Activated T-helper 2 cell treated with anti-CD3 and anti-CD28 coated beads, Interferon-gamma antibody, Interleukin-2, Interleukin-4, amounts not matched to agents 10 μg/mL and 5 μg/mL and 100 μg/mL, durations not matched to agents 14 hours and 24 hours and 36 hours (primary cell): ENCODE data around the gene CDH23. TPM values are rescaled to one million over a fixed set of nuclear protein-coding genes. Genes with fewer than 3 reads are reported as not detected.
"Not testable (repeated sequence)": the region's sequence is repeated elsewhere in the genome, so short reads cannot be mapped to it uniquely, and the experiment has no call there.

Experiments
- DNase-seq: peaks from one replicate; pipeline ENCODE4 v3.0.0; 2021; ENCODE audit warnings: low spot score
- H3K27ac Mint-ChIP-seq: one replicate; pipeline ENCODE4 v1.8.0; 2021; ENCODE audit warnings: mixed read lengths
- H3K27me3 Mint-ChIP-seq: one replicate; pipeline ENCODE4 v1.8.0; 2021; ENCODE audit warnings: low read depth, mixed read lengths
- H3K36me3 Mint-ChIP-seq: one replicate; pipeline ENCODE4 v1.8.0; 2021; ENCODE audit warnings: low read depth, mixed read lengths
- H3K4me1 Mint-ChIP-seq: one replicate; pipeline ENCODE4 v1.8.0; 2021; ENCODE audit warnings: low read depth, mixed read lengths
- H3K4me3 Mint-ChIP-seq: one replicate; pipeline ENCODE4 v1.8.0; 2021; ENCODE audit warnings: low read depth, mild to moderate bottlenecking, moderate library complexity, mixed read lengths
- H3K9me3 Mint-ChIP-seq: one replicate; pipeline ENCODE4 v1.8.0; 2021; ENCODE audit warnings: mixed read lengths
- intact Hi-C: fragments of 100-400 bp; cut with micrococcal nuclease; formaldehyde crosslinking; loops from one replicate; pipeline ENCODE4 v1.15.1; 2023
- total RNA-seq: library from RNA; stranded (reverse); gene quantifications from 2 replicates; pipeline ENCODE4 v1.2.3, GENCODE V29; 2022

CDH23 gene
- total RNA-seq, 1 donor from 2014 or later = 0.55 TPM

- Mint-ChIP-seq H3K4me3 (no peak overlapping the region), H3K9me3 (no peaks in the 10 kb centered on the region), H3K27ac (no peak overlapping the region), H3K36me3 (peaks cover 5% of the 10 kb centered on the region), H3K27me3 (no peaks in the 10 kb centered on the region), H3K4me1 (peaks cover 46% of the 10 kb centered on the region)
- DNase-seq = no peak
- intact Hi-C loops = no loop called here
Measured at GRCh38 chr10:71845410-71846405, 449.0 kb downstream of the CDH23 start.

- no peaks in the 10 kb centered on the region for H3K27me3 Mint-ChIP-seq
Measured at GRCh38 chr10:71846816-71847215, 450.1 kb downstream of the CDH23 start.

GRCh38 chr10:71847418-71847817 lies 450.7 kb downstream of the CDH23 start:
- no peaks in the 10 kb centered on the region for H3K27me3 Mint-ChIP-seq
- H3K27ac Mint-ChIP-seq = no peak overlapping the region
- H3K36me3 Mint-ChIP-seq = peaks cover 5% of the 10 kb centered on the region
- no peaks in the 10 kb centered on the region for H3K9me3 Mint-ChIP-seq
- intact Hi-C loops = no loop called here
- no peak overlapping the region for H3K4me3 Mint-ChIP-seq
- H3K4me1 Mint-ChIP-seq = peaks cover 54% of the 10 kb centered on the region
- DNase-seq = no peak

More at GRCh38 chr10:71846816-71847215, 450.1 kb downstream of the CDH23 start:
- Mint-ChIP-seq H3K4me1 (peaks cover 51% of the 10 kb centered on the region), H3K27ac (no peak overlapping the region), H3K9me3 (no peaks in the 10 kb centered on the region), H3K4me3 (no peak overlapping the region), H3K36me3 (peaks cover 5% of the 10 kb centered on the region)
- DNase-seq = no peak
- intact Hi-C loops = no loop called here

- H3K4me1 Mint-ChIP-seq = peaks cover 44% of the 10 kb centered on the region
- H3K4me3 Mint-ChIP-seq = no peak overlapping the region
- H3K9me3 Mint-ChIP-seq = no peaks in the 10 kb centered on the region
- DNase-seq = no peak
- peaks cover 5% of the 10 kb centered on the region for H3K36me3 Mint-ChIP-seq
- no peaks in the 10 kb centered on the region for H3K27me3 Mint-ChIP-seq
- intact Hi-C loops = no loop called here
- no peak overlapping the region for H3K27ac Mint-ChIP-seq
Measured at GRCh38 chr10:71848325-71849275, 451.9 kb downstream of the CDH23 start.

GRCh38 chr10:71849461-71849908 lies 452.8 kb downstream of the CDH23 start:
- Mint-ChIP-seq H3K4me3 (peak overlapping the region; percentile 92), H3K36me3 (peaks cover 5% of the 10 kb centered on the region), H3K27ac (no peak overlapping the region), H3K4me1 (peaks cover 39% of the 10 kb centered on the region), H3K27me3 (no peaks in the 10 kb centered on the region), H3K9me3 (no peaks in the 10 kb centered on the region)
- DNase-seq = no peak
- intact Hi-C loops = no loop called here

- Mint-ChIP-seq H3K27ac (peak overlapping the region; percentile 64), H3K4me1 (peaks cover 35% of the 10 kb centered on the region), H3K27me3 (no peaks in the 10 kb centered on the region), H3K36me3 (no peaks in the 10 kb centered on the region), H3K4me3 (peak overlapping the region; percentile 92), H3K9me3 (no peaks in the 10 kb centered on the region)
- intact Hi-C loops = loop anchor here (2.0 to 5.0 kb wide), 3 partner anchors 39 to 123 kb away; no protein-coding TSS in a partner anchor
- DNase-seq = no peak
Measured at GRCh38 chr10:71850021-71850742, 453.5 kb downstream of the CDH23 start.

GRCh38 chr10:71850743-71851464 lies 454.2 kb downstream of the CDH23 start, which contains the start of gene PSAP:
PSAP (minus strand) TSS chr10:71851251; CDS start chr10:71851221, 30 bp downstream.
- peaks cover 34% of the 10 kb centered on the region for H3K4me1 Mint-ChIP-seq
- peak within 1 kb of the TSS; percentile 64 for H3K27ac Mint-ChIP-seq

GRCh38 chr10:71851465-71852095 lies 454.9 kb downstream of the CDH23 start:
- Mint-ChIP-seq H3K27ac (peak overlapping the region; percentile 64), H3K4me1 (peaks cover 34% of the 10 kb centered on the region), H3K4me3 (peak overlapping the region; percentile 92)
- not testable (repeated sequence) for H3K27me3 Mint-ChIP-seq, H3K9me3 Mint-ChIP-seq, H3K36me3 Mint-ChIP-seq, DNase-seq
- intact Hi-C loops = loop anchor here (2.0 to 5.0 kb wide), 3 partner anchors 37 to 124 kb away; no protein-coding TSS in a partner anchor

More at GRCh38 chr10:71850743-71851464, 454.2 kb downstream of the CDH23 start, which contains the start of gene PSAP:
- intact Hi-C loops = loop anchor here (2.0 to 5.0 kb wide), 3 partner anchors 38 to 124 kb away; no protein-coding TSS in a partner anchor
- DNase-seq = peak; percentile 98
- Mint-ChIP-seq H3K27me3 (no peaks in the 10 kb centered on the region), H3K9me3 (no peaks in the 10 kb centered on the region), H3K4me3 (peak within 1 kb of the TSS; percentile 92), H3K36me3 (no peaks in the 10 kb centered on the region)

- Mint-ChIP-seq H3K27ac (no peak overlapping the region), H3K36me3 (no peaks in the 10 kb centered on the region), H3K9me3 (no peaks in the 10 kb centered on the region), H3K27me3 (no peaks in the 10 kb centered on the region), H3K4me1 (peaks cover 31% of the 10 kb centered on the region), H3K4me3 (peak overlapping the region; percentile 22)
- intact Hi-C loops = loop anchor here (5.0 kb wide), 1 partner anchor 125 kb away; no protein-coding TSS in a partner anchor
- no peak for DNase-seq
Measured at GRCh38 chr10:71852355-71852937, 455.7 kb downstream of the CDH23 start.

- intact Hi-C loops = loop anchor here (5.0 kb wide), 1 partner anchor 127 kb away; no protein-coding TSS in a partner anchor
- Mint-ChIP-seq H3K4me1 (peaks cover 20% of the 10 kb centered on the region), H3K27ac (no peak overlapping the region), H3K36me3 (no peaks in the 10 kb centered on the region), H3K27me3 (no peaks in the 10 kb centered on the region), H3K4me3 (no peak overlapping the region), H3K9me3 (no peaks in the 10 kb centered on the region)
- no peak for DNase-seq
Measured at GRCh38 chr10:71854031-71854430, 457.3 kb downstream of the CDH23 start.

GRCh38 chr10:71856619-71857018 lies 459.9 kb downstream of the CDH23 start:
- Mint-ChIP-seq H3K27me3 (no peaks in the 10 kb centered on the region), H3K27ac (no peak overlapping the region), H3K4me1 (peaks cover 10% of the 10 kb centered on the region), H3K4me3 (no peak overlapping the region), H3K36me3 (no peaks in the 10 kb centered on the region), H3K9me3 (no peaks in the 10 kb centered on the region)
- intact Hi-C loops = no loop called here
- no peak for DNase-seq
